IMR-90 (cell line): ENCODE results near the gene SCRN2. TPM values are rescaled to one million over a fixed set of nuclear protein-coding genes. Genes with fewer than 3 reads are reported as not detected.

Experiments used
- ATAC-seq: fragments of 200-7000 bp; cut with Tn5 transposase; 2 replicates; pipeline ENCODE4 v1.9.1; 2020; ENCODE audit warnings: low read depth, mild to moderate bottlenecking, moderate library complexity
- BruUV-seq: library from RNA; stranded (reverse); fragments of 400-500 nt; replicated peaks from 2 replicates; lab custom pipeline; 2021; lab: Mats Ljungman, UMichigan
- CTCF ChIA-PET: fragments of 300-600 bp; formaldehyde crosslinking; extraction: SDS; loops from one replicate; lab custom pipeline; 2021; ENCODE audit warnings: antibody characterized with exemption; lab: Yijun Ruan, JAX
- POLR2A ChIA-PET: fragments of 300-600 bp; sonication (Branson Sonifier 250); formaldehyde crosslinking; loops from one replicate; lab custom pipeline; 2022; ENCODE audit warnings: antibody characterized with exemption; ENCODE audit not compliant: unreplicated experiment; lab: Charles Lee
- DNase-seq: peaks from one replicate; pipeline ENCODE4 v3.0.0; 2013
- H2AFZ ChIP-seq: replicated peaks from 2 replicates; pipeline ENCODE3; 2013; ENCODE audit warnings: low read length, mild to moderate bottlenecking; ENCODE audit not compliant: poor library complexity
- H2AK5ac ChIP-seq: 2 replicates; pipeline ENCODE4 v1.6.1; 2013; ENCODE audit warnings: low read depth, low read length, inconsistent platforms
- H2AK9ac ChIP-seq: replicated peaks from 2 replicates; pipeline ENCODE3; 2013; ENCODE audit warnings: mild to moderate bottlenecking, low read depth, low read length, moderate library complexity; ENCODE audit not compliant: poor library complexity
- H2BK120ac ChIP-seq: 2 replicates; pipeline ENCODE4 v1.6.1; 2013; ENCODE audit warnings: low read depth, low read length, inconsistent platforms
- H2BK15ac ChIP-seq: 3 replicates; pipeline ENCODE4 v1.6.1; 2013; ENCODE audit warnings: low read depth, low read length, inconsistent platforms
- H2BK20ac ChIP-seq: 2 replicates; pipeline ENCODE4 v1.6.1; 2013; ENCODE audit warnings: low read depth, mild to moderate bottlenecking, inconsistent platforms, low read length, moderate library complexity
- H2BK5ac ChIP-seq: 2 replicates; pipeline ENCODE4 v1.6.1; 2013; ENCODE audit warnings: mild to moderate bottlenecking, low read depth, low read length, inconsistent platforms; ENCODE audit not compliant: poor library complexity, severe bottlenecking
- H3K14ac ChIP-seq: replicated peaks from 2 replicates; pipeline ENCODE4 v1.6.1; 2013; ENCODE audit warnings: low read depth, low read length, inconsistent platforms
- H3K18ac ChIP-seq: 2 replicates; pipeline ENCODE4 v1.6.1; 2013; ENCODE audit warnings: low read depth, low read length, control low read depth
- H3K23ac ChIP-seq: 2 replicates; pipeline ENCODE4 v1.6.1; 2013; ENCODE audit warnings: low read depth, low read length, inconsistent platforms
- H3K27ac ChIP-seq: 2 replicates; pipeline ENCODE4 v1.5.1; 2013; ENCODE audit warnings: mild to moderate bottlenecking, control low read depth, low read length; ENCODE audit not compliant: insufficient read depth
- H3K27me3 ChIP-seq: 2 replicates; pipeline ENCODE4 v1.6.1; 2013; ENCODE audit warnings: low read length; ENCODE audit not compliant: control insufficient read depth, insufficient read depth
- H3K36me3 ChIP-seq: 2 replicates; pipeline ENCODE4 v1.6.1; 2013; ENCODE audit warnings: low read length, mixed read lengths; ENCODE audit not compliant: control insufficient read depth, insufficient read depth
- H3K4ac ChIP-seq: 2 replicates; pipeline ENCODE4 v1.6.1; 2013; ENCODE audit warnings: low read depth, low read length, inconsistent platforms
- H3K4me1 ChIP-seq: 2 replicates; pipeline ENCODE4 v1.6.1; 2013; ENCODE audit warnings: low read length, mixed read lengths; ENCODE audit not compliant: control insufficient read depth, insufficient read depth
- H3K4me2 ChIP-seq: 2 replicates; pipeline ENCODE4 v1.6.1; 2013; ENCODE audit warnings: low read depth, mild to moderate bottlenecking, control low read depth, low read length, moderate library complexity
- H3K4me3 ChIP-seq: 2 replicates; pipeline ENCODE4 v1.5.1; 2013; ENCODE audit warnings: low read depth, mild to moderate bottlenecking, control low read depth, low read length, moderate library complexity; ENCODE audit not compliant: insufficient read depth
- H3K56ac ChIP-seq: 2 replicates; pipeline ENCODE4 v1.6.1; 2013; ENCODE audit warnings: low read length, inconsistent platforms; ENCODE audit not compliant: insufficient read depth; ENCODE audit errors: extremely low read depth
- H3K79me1 ChIP-seq, 2 experiments: 2 replicates each; pipeline ENCODE4 v1.6.1; 2013; ENCODE audit warnings: low read length in 2 of 2, inconsistent platforms in 1 of 2, low read depth in 1 of 2
- H3K9ac ChIP-seq: 2 replicates; pipeline ENCODE4 v1.6.1; 2013; ENCODE audit warnings: low read depth, low read length, control low read depth
- H3K9me1 ChIP-seq: 2 replicates; pipeline ENCODE4 v1.6.1; 2013; ENCODE audit warnings: low read length, inconsistent platforms; ENCODE audit not compliant: insufficient read depth
- H3K9me3 ChIP-seq: 2 replicates; pipeline ENCODE4 v1.6.1; 2013; ENCODE audit warnings: low read length; ENCODE audit not compliant: control insufficient read depth, insufficient read depth
- H4K20me1 ChIP-seq: 2 replicates; pipeline ENCODE4 v1.6.1; 2013; ENCODE audit warnings: low read length, inconsistent platforms; ENCODE audit not compliant: insufficient read depth
- H4K5ac ChIP-seq: 2 replicates; pipeline ENCODE4 v1.6.1; 2013; ENCODE audit warnings: mild to moderate bottlenecking, low read depth, low read length, control low read depth
- H4K8ac ChIP-seq, 2 experiments: 2 replicates each; pipeline ENCODE4 v1.6.1; 2013; ENCODE audit warnings: low read depth in 2 of 2, low read length in 2 of 2, control low read depth in 1 of 2, inconsistent platforms in 1 of 2
- H4K91ac ChIP-seq: 2 replicates; pipeline ENCODE4 v1.6.1; 2013; ENCODE audit warnings: low read depth, low read length, inconsistent platforms; ENCODE audit not compliant: insufficient read depth
- BHLHE40 ChIP-seq: fragments of 150-350 bp; IDR thresholded peaks from 2 replicates; pipeline ENCODE4 v1.6.1; 2016; ENCODE audit warnings: mild to moderate bottlenecking, low read depth, low read length
- CEBPB ChIP-seq: IDR thresholded peaks from 2 replicates; pipeline ENCODE4 v1.6.1; 2012; ENCODE audit warnings: low read depth, low read length, improper control_type of control experiment
- CHD1 ChIP-seq: IDR thresholded peaks from 2 replicates; pipeline ENCODE4 v1.6.1; 2012; ENCODE audit warnings: low read depth, low read length, improper control_type of control experiment
- FOS ChIP-seq: fragments of 150-350 bp; IDR thresholded peaks from 2 replicates; pipeline ENCODE4 v1.6.1; 2016; ENCODE audit warnings: low read depth, low read length
- MAFK ChIP-seq: IDR thresholded peaks from 2 replicates; pipeline ENCODE4 v1.6.1; 2012; ENCODE audit warnings: low read depth, low read length, improper control_type of control experiment
- MAZ ChIP-seq: IDR thresholded peaks from 2 replicates; pipeline ENCODE4 v1.6.1; 2012; ENCODE audit warnings: low read depth, mild to moderate bottlenecking, low read length, improper control_type of control experiment, moderate library complexity, borderline replicate concordance
- MXI1 ChIP-seq: IDR thresholded peaks from 2 replicates; pipeline ENCODE4 v1.6.1; 2012; ENCODE audit warnings: low read depth, mild to moderate bottlenecking, low read length, moderate library complexity, borderline replicate concordance
- NFE2L2 ChIP-seq: fragments of 150-350 bp; IDR thresholded peaks from 2 replicates; pipeline ENCODE4 v1.6.1; 2016; ENCODE audit warnings: low read depth, mild to moderate bottlenecking, low read length
- POLR2A ChIP-seq: IDR thresholded peaks from 2 replicates; pipeline ENCODE4 v1.6.1; 2012; ENCODE audit warnings: mild to moderate bottlenecking, low read depth, low read length
- RAD21 ChIP-seq: IDR thresholded peaks from 2 replicates; pipeline ENCODE4 v1.6.1; 2012; ENCODE audit warnings: low read length, improper control_type of control experiment
- RCOR1 ChIP-seq: IDR thresholded peaks from 2 replicates; pipeline ENCODE4 v1.6.1; 2012; ENCODE audit warnings: mild to moderate bottlenecking, low read length, improper control_type of control experiment; ENCODE audit not compliant: insufficient replicate concordance
- RFX5 ChIP-seq: IDR thresholded peaks from 2 replicates; pipeline ENCODE4 v1.8.0; 2012; ENCODE audit warnings: low read depth, mild to moderate bottlenecking, low read length, moderate library complexity
- SMC3 ChIP-seq: fragments of 150-350 bp; IDR thresholded peaks from 2 replicates; pipeline ENCODE4 v1.6.1; 2016; ENCODE audit warnings: low read depth, mild to moderate bottlenecking, antibody characterized with exemption, low read length, moderate library complexity
- WGBS, 2 experiments: methylation state at CpG; one replicate each; pipeline versions ENCODE4 v1.1.5 to v1.1.7; 2013; ENCODE audit warnings: missing lambda C conversion rate in 2 of 2; ENCODE audit not compliant: insufficient read length in 1 of 2; ENCODE audit errors: extremely low coverage in 2 of 2; 5-methylcytosine and 5-hydroxymethylcytosine counted together
- dilution Hi-C: fragments of 300-500 bp; cut with HindIII; formaldehyde crosslinking; loops from one replicate; pipeline ENCODE4 v1.14.3; 2018; ENCODE audit warnings: low sequenced_read_pairs; ENCODE audit not compliant: unreplicated experiment
- in situ Hi-C: fragments of 300-500 bp; cut with MboI; formaldehyde crosslinking; loops from 3 replicates; pipeline ENCODE4 v1.14.3; 2019; ENCODE audit warnings: low sequenced_read_pairs, inconsistent platforms, mixed read lengths
- intact Hi-C: fragments of 100-400 bp; cut with micrococcal nuclease; formaldehyde crosslinking; loops from 2 replicates; pipeline ENCODE4 v1.10.0; 2022
- polyA plus RNA-seq, 3 experiments: library from polyadenylated mRNA; depleted of rRNA; stranded (reverse); fragments of >200 nt; gene quantifications; 2 replicates each; pipeline ENCODE4 v1.2.3, GENCODE V29; 2012; ENCODE audit warnings: low replicate concordance in 1 of 3
- total RNA-seq: library from RNA; depleted of rRNA; stranded (reverse); fragments of >200 nt; gene quantifications from 2 replicates; pipeline ENCODE4 v1.2.3, GENCODE V29; 2012
- TF ChIP-seq, protein P1 (sequence below): fragments of 150-350 bp; IDR thresholded peaks from 2 replicates; pipeline ENCODE4 v1.6.1; 2017; ENCODE audit warnings: mild to moderate bottlenecking, antibody characterized with exemption, low read length, low read depth
- TF ChIP-seq, protein P2 (sequence below): fragments of 150-350 bp; IDR thresholded peaks from 2 replicates; pipeline ENCODE4 v1.6.1; 2016; ENCODE audit warnings: low read depth, mild to moderate bottlenecking, low read length, moderate library complexity, borderline replicate concordance
- TF ChIP-seq, protein P3 (sequence below): conservative IDR thresholded peaks from 2 replicates; pipeline ENCODE4 v1.5.1; 2012; ENCODE audit warnings: mild to moderate bottlenecking, low read depth, low read length, improper control_type of control experiment

SCRN2 gene
- total and polyA plus RNA-seq, 2 of the 4 experiments (the other 2 are of a cell fraction): 17.2 to 31.0 TPM

DNA sequence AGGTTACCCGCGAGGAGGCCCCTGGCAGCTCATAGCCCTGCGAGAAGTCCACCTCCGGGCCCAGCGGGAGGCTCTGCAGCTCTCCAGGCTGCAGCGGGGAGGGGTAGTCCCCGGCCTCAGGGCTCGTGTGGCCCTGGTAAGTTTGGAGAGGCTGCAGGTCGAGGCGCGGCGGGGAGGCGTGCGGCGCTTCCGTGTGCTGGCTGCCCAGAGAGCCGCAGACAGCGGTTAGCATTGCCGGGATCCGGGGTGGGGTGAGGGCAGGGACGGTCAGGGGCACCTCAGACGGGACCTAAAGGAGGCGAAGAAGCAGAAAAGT is 7.1 kb upstream of the SCRN2 start:
- H3K9me3 ChIP-seq: no peaks in the 10 kb centered on the region
- WGBS, 2 experiments: 41% methylated on average over 5 of the region's 23 CpGs; no CpG with 5 or more reads in 1 of the 2 experiments
- no peak overlapping the region for H2BK120ac ChIP-seq
- no peak overlapping the region for H2AK9ac ChIP-seq
- no peak for ATAC-seq
- no peaks in the 10 kb centered on the region for H4K20me1 ChIP-seq
- no peak overlapping the region for H4K5ac ChIP-seq
- CTCF ChIA-PET: interaction anchor here (2.0 kb wide), 1 partner anchor 41 kb away, joined by 6 read pairs; no protein-coding TSS in a partner anchor
- no peak overlapping the region for H4K91ac ChIP-seq
- no peak overlapping the region for H2BK5ac ChIP-seq
- in situ Hi-C loops (no loop called here), dilution Hi-C loops (no loop called here), intact Hi-C loops (no loop called here)
- no peak overlapping the region for H3K4me3 ChIP-seq
- H2AFZ ChIP-seq: no peak overlapping the region
- no peaks in the 10 kb centered on the region for H3K79me1 ChIP-seq
- H3K9me1 ChIP-seq: no peaks in the 10 kb centered on the region
- peaks cover 74% of the 10 kb centered on the region for H3K27me3 ChIP-seq
- no peak for DNase-seq
- H2BK15ac ChIP-seq: no peak overlapping the region
- POLR2A ChIA-PET: no interaction called here
- BruUV-seq: no TSS peak
- TF ChIP-seq NFE2L2: no peak
- TF ChIP-seq RAD21: no peak
- no peak for TF ChIP-seq RCOR1
- no peak for TF ChIP-seq CHD1
- no peak for TF ChIP-seq FOS
- no peak for TF ChIP-seq SMC3
- TF ChIP-seq MAFK: no peak
- no peak for TF ChIP-seq MAZ
- TF ChIP-seq, protein P1, sequence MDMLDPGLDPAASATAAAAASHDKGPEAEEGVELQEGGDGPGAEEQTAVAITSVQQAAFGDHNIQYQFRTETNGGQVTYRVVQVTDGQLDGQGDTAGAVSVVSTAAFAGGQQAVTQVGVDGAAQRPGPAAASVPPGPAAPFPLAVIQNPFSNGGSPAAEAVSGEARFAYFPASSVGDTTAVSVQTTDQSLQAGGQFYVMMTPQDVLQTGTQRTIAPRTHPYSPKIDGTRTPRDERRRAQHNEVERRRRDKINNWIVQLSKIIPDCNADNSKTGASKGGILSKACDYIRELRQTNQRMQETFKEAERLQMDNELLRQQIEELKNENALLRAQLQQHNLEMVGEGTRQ: no peak
- TF ChIP-seq, protein P2, sequence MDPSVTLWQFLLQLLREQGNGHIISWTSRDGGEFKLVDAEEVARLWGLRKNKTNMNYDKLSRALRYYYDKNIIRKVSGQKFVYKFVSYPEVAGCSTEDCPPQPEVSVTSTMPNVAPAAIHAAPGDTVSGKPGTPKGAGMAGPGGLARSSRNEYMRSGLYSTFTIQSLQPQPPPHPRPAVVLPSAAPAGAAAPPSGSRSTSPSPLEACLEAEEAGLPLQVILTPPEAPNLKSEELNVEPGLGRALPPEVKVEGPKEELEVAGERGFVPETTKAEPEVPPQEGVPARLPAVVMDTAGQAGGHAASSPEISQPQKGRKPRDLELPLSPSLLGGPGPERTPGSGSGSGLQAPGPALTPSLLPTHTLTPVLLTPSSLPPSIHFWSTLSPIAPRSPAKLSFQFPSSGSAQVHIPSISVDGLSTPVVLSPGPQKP: no peak
- TF ChIP-seq BHLHE40: no peak
- TF ChIP-seq, protein P3, sequence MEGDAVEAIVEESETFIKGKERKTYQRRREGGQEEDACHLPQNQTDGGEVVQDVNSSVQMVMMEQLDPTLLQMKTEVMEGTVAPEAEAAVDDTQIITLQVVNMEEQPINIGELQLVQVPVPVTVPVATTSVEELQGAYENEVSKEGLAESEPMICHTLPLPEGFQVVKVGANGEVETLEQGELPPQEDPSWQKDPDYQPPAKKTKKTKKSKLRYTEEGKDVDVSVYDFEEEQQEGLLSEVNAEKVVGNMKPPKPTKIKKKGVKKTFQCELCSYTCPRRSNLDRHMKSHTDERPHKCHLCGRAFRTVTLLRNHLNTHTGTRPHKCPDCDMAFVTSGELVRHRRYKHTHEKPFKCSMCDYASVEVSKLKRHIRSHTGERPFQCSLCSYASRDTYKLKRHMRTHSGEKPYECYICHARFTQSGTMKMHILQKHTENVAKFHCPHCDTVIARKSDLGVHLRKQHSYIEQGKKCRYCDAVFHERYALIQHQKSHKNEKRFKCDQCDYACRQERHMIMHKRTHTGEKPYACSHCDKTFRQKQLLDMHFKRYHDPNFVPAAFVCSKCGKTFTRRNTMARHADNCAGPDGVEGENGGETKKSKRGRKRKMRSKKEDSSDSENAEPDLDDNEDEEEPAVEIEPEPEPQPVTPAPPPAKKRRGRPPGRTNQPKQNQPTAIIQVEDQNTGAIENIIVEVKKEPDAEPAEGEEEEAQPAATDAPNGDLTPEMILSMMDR: no peak
- no peak for TF ChIP-seq RFX5
- no peak for TF ChIP-seq MXI1
- TF ChIP-seq CEBPB: no peak
- TF ChIP-seq POLR2A: no peak
- no peaks in the 10 kb centered on the region for H3K4me1 ChIP-seq
- H2AK5ac ChIP-seq: no peak overlapping the region
- H2BK20ac ChIP-seq: no peak overlapping the region
- H3K36me3 ChIP-seq: no peaks in the 10 kb centered on the region
- no peak overlapping the region for H4K8ac ChIP-seq
- H3K4ac ChIP-seq: no peak overlapping the region
- H3K9ac ChIP-seq: no peak overlapping the region
- H3K18ac ChIP-seq: no peak overlapping the region
- no peak overlapping the region for H3K14ac ChIP-seq
- no peak overlapping the region for H3K23ac ChIP-seq
- H3K4me2 ChIP-seq: no peak overlapping the region
- H3K56ac ChIP-seq: no peak overlapping the region
- H3K27ac ChIP-seq: no peak overlapping the region
